GM03348 (cell line): ENCODE results near the gene L1TD1.
"Not testable (repeated sequence)": the region's sequence is repeated elsewhere in the genome, so short reads cannot be mapped to it uniquely, and the experiment has no call there.

Source experiments
- DNase-seq: peaks from one replicate; pipeline ENCODE4 v3.0.0; 2012; ENCODE audit warnings: low spot score

Gene L1TD1

GRCh38 chr1:62198069-62198780 is 3.6 kb downstream of the L1TD1 start:
- no peak for DNase-seq

- peak; percentile 15 for DNase-seq
These were observed 4.1 kb downstream of the L1TD1 start for GRCh38 chr1:62198781-62199125.

GRCh38 chr1:62207187-62207586 is 12.5 kb downstream of the L1TD1 start:
- no peak for DNase-seq

- DNase-seq = no peak
These were observed 13.4 kb downstream of the L1TD1 start for GRCh38 chr1:62208087-62208486.

GRCh38 chr1:62208970-62209369 is 14.3 kb downstream of the L1TD1 start:
- DNase-seq = no peak

GRCh38 chr1:62209931-62210595 is 15.4 kb downstream of the L1TD1 start:
- no peak for DNase-seq

- no peak for DNase-seq
These were observed 16.3 kb downstream of the L1TD1 start for GRCh38 chr1:62210960-62211359.

- DNase-seq = no peak
These were observed 17.8 kb downstream of the L1TD1 start for GRCh38 chr1:62212411-62212810.

- DNase-seq = no peak
These were observed 18.6 kb downstream of the L1TD1 start for GRCh38 chr1:62213075-62213914.

GRCh38 chr1:62218604-62219003 is 24.0 kb downstream of the L1TD1 start:
- DNase-seq = no peak

GRCh38 chr1:62220456-62220855 is 25.8 kb downstream of the L1TD1 start:
- not testable (repeated sequence) for DNase-seq

GRCh38 chr1:62221171-62221570 is 26.5 kb downstream of the L1TD1 start:
- no peak for DNase-seq

- no peak for DNase-seq
These were observed 27.7 kb downstream of the L1TD1 start for GRCh38 chr1:62222321-62222720.

GRCh38 chr1:62224182-62224581 is 29.5 kb downstream of the L1TD1 start:
- no peak for DNase-seq

- DNase-seq = no peak
These were observed 32.8 kb downstream of the L1TD1 start for GRCh38 chr1:62227496-62227895.

- no peak for DNase-seq
These were observed 33.7 kb downstream of the L1TD1 start for GRCh38 chr1:62228136-62228882.

- no peak for DNase-seq
These were observed 34.2 kb downstream of the L1TD1 start for GRCh38 chr1:62228883-62229187.

- no peak for DNase-seq
These were observed 34.8 kb downstream of the L1TD1 start for GRCh38 chr1:62229468-62229867.

GRCh38 chr1:62229932-62230331 is 35.3 kb downstream of the L1TD1 start:
- no peak for DNase-seq

GRCh38 chr1:62230718-62231117 is 36.1 kb downstream of the L1TD1 start:
- DNase-seq = peak; percentile 67

- no peak for DNase-seq
These were observed 38.2 kb downstream of the L1TD1 start for GRCh38 chr1:62232871-62233278.

GRCh38 chr1:62233926-62234450 is 39.3 kb downstream of the L1TD1 start:
- no peak for DNase-seq
